ENCODE data around the gene TMEM14A. TPM values are rescaled to one million over a fixed set of nuclear protein-coding genes. Genes with fewer than 3 reads are reported as not detected.
A peak's percentile ranks its signal among the peaks of the same experiment; 100 is the strongest.

TMEM14A gene
- total RNA-seq, 1 donor from 2014 or later: 25.0 TPM

DNA sequence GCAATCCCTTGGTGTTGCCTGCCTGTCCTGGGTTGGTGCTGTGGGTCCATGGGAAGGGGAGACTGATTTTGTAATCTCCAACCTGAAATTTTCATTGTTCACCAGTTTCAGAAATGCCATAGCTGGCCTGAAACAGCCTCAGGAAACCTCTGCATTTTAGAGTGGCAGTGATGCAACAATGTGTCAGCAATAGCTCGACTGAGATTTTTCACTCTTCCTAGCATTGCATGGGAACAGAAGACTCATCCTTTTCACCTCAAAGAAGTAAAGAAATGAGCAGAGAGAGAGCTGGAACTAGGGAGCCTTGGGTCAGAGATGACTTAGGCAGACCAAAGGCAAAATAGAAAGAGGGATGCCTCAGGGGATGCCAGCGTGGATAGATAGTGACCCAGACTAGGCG, 23.7 kb upstream of the TMEM14A start:
- no peak overlapping the region for H3K4me3 Mint-ChIP-seq
- no peaks in the 10 kb centered on the region for H3K36me3 Mint-ChIP-seq (ENCODE audit: low read depth)
- H3K9me3 Mint-ChIP-seq: peaks cover 3% of the 10 kb centered on the region
- no peak for DNase-seq (ENCODE audit: low read depth, low spot score)
- TF ChIP-seq, protein P1, sequence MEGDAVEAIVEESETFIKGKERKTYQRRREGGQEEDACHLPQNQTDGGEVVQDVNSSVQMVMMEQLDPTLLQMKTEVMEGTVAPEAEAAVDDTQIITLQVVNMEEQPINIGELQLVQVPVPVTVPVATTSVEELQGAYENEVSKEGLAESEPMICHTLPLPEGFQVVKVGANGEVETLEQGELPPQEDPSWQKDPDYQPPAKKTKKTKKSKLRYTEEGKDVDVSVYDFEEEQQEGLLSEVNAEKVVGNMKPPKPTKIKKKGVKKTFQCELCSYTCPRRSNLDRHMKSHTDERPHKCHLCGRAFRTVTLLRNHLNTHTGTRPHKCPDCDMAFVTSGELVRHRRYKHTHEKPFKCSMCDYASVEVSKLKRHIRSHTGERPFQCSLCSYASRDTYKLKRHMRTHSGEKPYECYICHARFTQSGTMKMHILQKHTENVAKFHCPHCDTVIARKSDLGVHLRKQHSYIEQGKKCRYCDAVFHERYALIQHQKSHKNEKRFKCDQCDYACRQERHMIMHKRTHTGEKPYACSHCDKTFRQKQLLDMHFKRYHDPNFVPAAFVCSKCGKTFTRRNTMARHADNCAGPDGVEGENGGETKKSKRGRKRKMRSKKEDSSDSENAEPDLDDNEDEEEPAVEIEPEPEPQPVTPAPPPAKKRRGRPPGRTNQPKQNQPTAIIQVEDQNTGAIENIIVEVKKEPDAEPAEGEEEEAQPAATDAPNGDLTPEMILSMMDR (conservative IDR thresholded peaks at IDR 0.05): no peak
- H3K27ac Mint-ChIP-seq (ENCODE audit: unreplicated experiment): no peak overlapping the region
- H3K27me3 Mint-ChIP-seq (ENCODE audit: low read depth): no peaks in the 10 kb centered on the region
- H3K4me1 Mint-ChIP-seq: peaks cover 65% of the 10 kb centered on the region

DNA sequence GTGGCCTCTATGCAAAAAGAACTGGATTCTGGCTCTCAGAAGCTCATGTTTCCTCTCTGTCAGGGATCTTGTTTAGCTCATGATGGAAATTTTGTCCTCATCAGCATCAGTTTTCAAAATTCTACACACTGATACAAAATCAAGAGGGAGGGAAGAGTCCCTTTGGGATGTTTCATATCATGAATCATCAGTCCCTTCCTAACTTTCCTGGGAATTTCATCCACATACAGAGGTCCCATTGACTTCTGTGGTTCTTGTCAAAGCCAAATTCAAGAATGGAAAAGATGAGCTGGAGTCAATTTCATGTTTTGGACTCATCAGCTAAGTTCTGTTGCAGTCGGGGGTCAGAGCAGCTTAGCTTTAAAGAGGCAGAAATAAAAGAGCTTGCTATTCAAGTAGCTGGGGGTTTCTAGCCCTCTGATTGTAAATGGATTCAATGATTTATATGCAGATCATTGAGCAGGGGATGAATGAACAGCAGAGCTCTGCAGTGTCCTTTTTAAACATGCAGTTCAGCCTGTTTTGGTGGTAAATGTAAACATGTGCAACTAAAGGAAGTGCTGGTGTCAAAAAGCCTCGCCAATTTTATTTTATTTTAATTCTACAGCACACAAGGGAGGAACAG, 21.3 kb upstream of the TMEM14A start:
- TF ChIP-seq, protein P1 (conservative IDR thresholded peaks at IDR 0.05): no peak
- H3K4me1 Mint-ChIP-seq: peaks cover 49% of the 10 kb centered on the region
- H3K36me3 Mint-ChIP-seq (ENCODE audit: low read depth): no peaks in the 10 kb centered on the region
- peaks cover 3% of the 10 kb centered on the region for H3K9me3 Mint-ChIP-seq
- no peak for DNase-seq (ENCODE audit: low read depth, low spot score)
- H3K4me3 Mint-ChIP-seq: no peak overlapping the region
- no peaks in the 10 kb centered on the region for H3K27me3 Mint-ChIP-seq (ENCODE audit: low read depth)
- no peak overlapping the region for H3K27ac Mint-ChIP-seq (ENCODE audit: unreplicated experiment)

DNA sequence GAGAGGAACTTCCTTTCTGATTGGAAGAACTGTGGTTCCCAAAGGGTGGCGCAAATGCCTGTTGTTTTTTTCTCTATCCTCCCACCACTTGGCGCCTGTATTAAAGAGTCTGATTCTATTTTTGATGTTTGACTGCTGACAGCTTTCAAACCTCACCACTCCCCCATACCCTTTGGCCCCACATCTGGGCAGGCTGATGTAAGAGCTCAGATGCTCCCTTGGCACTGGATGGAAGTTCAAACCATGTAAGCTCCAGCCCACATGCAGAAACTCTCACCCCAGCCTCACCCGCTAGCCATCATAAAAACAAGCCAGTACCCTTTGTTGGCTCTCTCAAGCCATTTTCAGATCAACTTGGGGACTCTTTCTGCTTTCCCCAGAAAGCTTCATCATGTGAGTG, 20.0 kb upstream of the TMEM14A start:
- TF ChIP-seq, protein P1 (conservative IDR thresholded peaks at IDR 0.05): no peak
- Mint-ChIP-seq H3K9me3 (peaks cover 3% of the 10 kb centered on the region), H3K4me3 (no peak overlapping the region), H3K4me1 (peaks cover 49% of the 10 kb centered on the region), H3K27ac (ENCODE audit: unreplicated experiment) (peak overlapping the region; percentile 81), H3K27me3 (ENCODE audit: low read depth) (no peaks in the 10 kb centered on the region), H3K36me3 (ENCODE audit: low read depth) (no peaks in the 10 kb centered on the region)
- no peak for DNase-seq (ENCODE audit: low read depth, low spot score)

DNA sequence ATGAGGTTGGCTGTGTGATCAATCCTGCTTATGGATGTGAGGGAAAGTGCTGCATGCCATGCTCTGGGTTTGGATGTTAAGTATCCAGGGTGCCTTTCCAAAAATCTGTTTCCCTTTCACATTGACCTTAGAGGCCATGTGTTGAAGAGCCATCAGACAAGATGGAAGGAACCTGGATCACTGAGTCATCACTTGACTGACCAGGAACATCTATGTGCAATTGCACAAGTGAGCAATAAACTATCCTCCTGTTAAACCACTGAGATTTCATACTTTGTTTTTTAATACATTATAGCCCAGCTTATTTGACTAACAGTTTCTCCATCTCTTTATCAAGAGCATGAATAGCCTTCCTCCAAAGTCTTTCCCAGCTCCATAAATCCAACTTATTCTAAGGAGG, 17.8 kb upstream of the TMEM14A start:
- TF ChIP-seq, protein P1 (conservative IDR thresholded peaks at IDR 0.05): no peak
- peaks cover 7% of the 10 kb centered on the region for H3K36me3 Mint-ChIP-seq (ENCODE audit: low read depth)

DNA sequence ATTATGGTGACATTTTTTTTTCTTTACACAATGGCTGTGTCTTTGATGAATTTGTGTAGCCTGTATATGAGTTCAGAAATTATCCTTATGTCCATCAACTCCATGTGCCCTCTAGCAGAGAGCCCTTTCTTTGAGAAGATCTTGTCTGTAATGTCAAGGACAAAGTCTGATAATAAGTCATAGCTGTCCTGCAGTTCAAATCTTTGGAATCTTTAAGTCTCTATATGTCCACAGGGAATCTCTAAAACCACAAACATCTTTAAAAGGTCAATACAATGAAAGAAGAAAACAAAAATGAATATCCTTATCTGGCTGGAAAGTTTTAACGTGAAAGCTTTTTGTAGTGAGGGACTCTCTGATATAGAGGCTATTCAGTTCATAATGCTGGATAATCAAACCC, 16.9 kb upstream of the TMEM14A start:
- H3K27me3 Mint-ChIP-seq (ENCODE audit: low read depth): no peaks in the 10 kb centered on the region
- H3K4me3 Mint-ChIP-seq: no peak overlapping the region
- peaks cover 31% of the 10 kb centered on the region for H3K4me1 Mint-ChIP-seq
- H3K27ac Mint-ChIP-seq (ENCODE audit: unreplicated experiment): no peak overlapping the region
- no peak for DNase-seq (ENCODE audit: low read depth, low spot score)
- TF ChIP-seq, protein P1 (conservative IDR thresholded peaks at IDR 0.05): no peak
- H3K9me3 Mint-ChIP-seq: peaks cover 7% of the 10 kb centered on the region
- peaks cover 7% of the 10 kb centered on the region for H3K36me3 Mint-ChIP-seq (ENCODE audit: low read depth)

More for the DNA sequence above, 17.8 kb upstream of the TMEM14A start:
- Mint-ChIP-seq H3K4me3 (no peak overlapping the region), H3K27ac (ENCODE audit: unreplicated experiment) (no peak overlapping the region), H3K4me1 (peaks cover 39% of the 10 kb centered on the region), H3K9me3 (peaks cover 7% of the 10 kb centered on the region), H3K27me3 (ENCODE audit: low read depth) (no peaks in the 10 kb centered on the region)
- DNase-seq (ENCODE audit: low read depth, low spot score): no peak

All from neural crest cell (in vitro differentiated cells).